Astrocyte (in vitro differentiated cells and primary cell): Measurements from ENCODE around the gene METRNL.

Experiments
- EZH2 ChIP-seq: IDR thresholded peaks from 2 replicates; pipeline ENCODE4 v1.6.1; 2012; ENCODE audit warnings: mild to moderate bottlenecking, low read length, inconsistent platforms; ENCODE audit not compliant: insufficient read depth
- TF ChIP-seq, protein P1 (sequence below): IDR thresholded peaks from 2 replicates; pipeline ENCODE4 v1.5.1; 2011; ENCODE audit warnings: low read depth, mild to moderate bottlenecking, inconsistent platforms, low read length, moderate library complexity; ENCODE audit not compliant: insufficient read depth

DNA sequence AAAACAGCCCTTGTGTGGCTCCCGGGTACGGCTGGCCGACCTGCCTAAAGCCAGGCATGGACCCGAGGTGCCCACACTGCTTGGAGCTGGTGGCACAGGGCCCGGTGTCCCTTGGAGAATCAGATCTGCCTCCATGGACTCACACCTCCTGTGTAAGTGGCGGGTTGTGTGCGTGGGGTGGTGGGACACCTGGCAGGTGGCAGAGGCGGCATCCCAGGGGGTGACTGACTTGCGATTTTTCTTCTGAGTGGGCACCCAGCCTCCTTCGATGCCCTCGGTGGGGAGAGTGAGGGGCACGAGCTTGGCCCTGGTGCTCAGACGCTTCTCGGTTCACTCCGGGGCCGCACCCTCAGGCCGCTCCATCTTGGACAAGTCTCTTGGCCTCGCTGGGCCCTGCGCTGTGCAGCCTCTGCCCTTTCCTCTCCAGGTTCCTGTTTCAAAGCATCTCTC lies 35.8 kb downstream of the METRNL start:
- TF ChIP-seq, protein P1, sequence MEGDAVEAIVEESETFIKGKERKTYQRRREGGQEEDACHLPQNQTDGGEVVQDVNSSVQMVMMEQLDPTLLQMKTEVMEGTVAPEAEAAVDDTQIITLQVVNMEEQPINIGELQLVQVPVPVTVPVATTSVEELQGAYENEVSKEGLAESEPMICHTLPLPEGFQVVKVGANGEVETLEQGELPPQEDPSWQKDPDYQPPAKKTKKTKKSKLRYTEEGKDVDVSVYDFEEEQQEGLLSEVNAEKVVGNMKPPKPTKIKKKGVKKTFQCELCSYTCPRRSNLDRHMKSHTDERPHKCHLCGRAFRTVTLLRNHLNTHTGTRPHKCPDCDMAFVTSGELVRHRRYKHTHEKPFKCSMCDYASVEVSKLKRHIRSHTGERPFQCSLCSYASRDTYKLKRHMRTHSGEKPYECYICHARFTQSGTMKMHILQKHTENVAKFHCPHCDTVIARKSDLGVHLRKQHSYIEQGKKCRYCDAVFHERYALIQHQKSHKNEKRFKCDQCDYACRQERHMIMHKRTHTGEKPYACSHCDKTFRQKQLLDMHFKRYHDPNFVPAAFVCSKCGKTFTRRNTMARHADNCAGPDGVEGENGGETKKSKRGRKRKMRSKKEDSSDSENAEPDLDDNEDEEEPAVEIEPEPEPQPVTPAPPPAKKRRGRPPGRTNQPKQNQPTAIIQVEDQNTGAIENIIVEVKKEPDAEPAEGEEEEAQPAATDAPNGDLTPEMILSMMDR, result no peak
- TF ChIP-seq EZH2, result no peak
